GM20000 (cell line): ENCODE measurements around the gene SIX1.

ENCODE experiments used
- DNase-seq: peaks from one replicate; pipeline ENCODE4 v3.0.0; 2012; ENCODE audit warnings: low spot score
- CTCF ChIP-seq: IDR thresholded peaks from 2 replicates; pipeline ENCODE4 v1.5.1; 2012; ENCODE audit warnings: mild to moderate bottlenecking, control low read depth; ENCODE audit errors: extremely low read depth, missing control alignments

The SIX1 gene

GRCh38 chr14:60602291-60602690 is 47.0 kb downstream of the SIX1 start:
- DNase-seq = no peak
- TF ChIP-seq CTCF = no peak

GRCh38 chr14:60599727-60600126 is 49.5 kb downstream of the SIX1 start:
- DNase-seq = no peak
- no peak for TF ChIP-seq CTCF

GRCh38 chr14:60596139-60596538 is 53.1 kb downstream of the SIX1 start:
- no peak for TF ChIP-seq CTCF
- DNase-seq = no peak

- no peak for TF ChIP-seq CTCF
- no peak for DNase-seq
Measured at GRCh38 chr14:60594062-60594461, 55.2 kb downstream of the SIX1 start.
